NCI-H1092 (cell line): ENCODE data around the gene EYS.
"Not testable (repeated sequence)": the region's sequence is repeated elsewhere in the genome, so short reads cannot be mapped to it uniquely, and the experiment has no call there.

ENCODE experiments used
- DNase-seq: peaks from one replicate; lab custom pipeline; 2025; lab: John Stamatoyannopoulos, UW

The EYS gene

GRCh38 chr6:63816982-63817436, 1890.0 kb downstream of the EYS start:
- DNase-seq, result no peak

DNA sequence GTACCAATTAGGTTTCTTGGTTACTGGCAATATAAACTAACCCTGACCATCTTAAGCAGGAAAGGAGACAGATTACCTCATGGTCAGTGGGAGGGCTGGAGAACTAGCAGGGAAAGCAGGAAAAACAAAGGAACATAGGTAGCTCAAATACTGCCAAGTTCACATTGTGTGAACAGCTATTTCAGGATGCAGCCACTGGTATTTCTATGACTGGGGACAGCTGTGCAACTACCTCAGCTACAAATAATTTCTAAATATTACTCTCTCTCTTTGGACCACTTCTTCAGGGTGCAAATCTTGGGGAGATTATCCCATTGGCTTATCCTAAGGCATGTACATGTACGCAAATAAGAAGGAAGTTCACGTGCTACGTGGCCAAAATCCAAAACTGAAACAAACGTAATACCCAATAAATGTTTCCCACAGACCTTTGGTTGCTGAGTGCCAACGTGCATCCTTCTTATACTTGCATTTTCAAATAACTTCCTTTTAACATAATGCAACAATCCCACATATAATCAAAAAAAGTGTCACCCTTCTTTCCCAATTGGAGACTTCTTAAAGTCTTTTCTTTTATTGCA, 1890.5 kb downstream of the EYS start:
- no peak for DNase-seq

DNA sequence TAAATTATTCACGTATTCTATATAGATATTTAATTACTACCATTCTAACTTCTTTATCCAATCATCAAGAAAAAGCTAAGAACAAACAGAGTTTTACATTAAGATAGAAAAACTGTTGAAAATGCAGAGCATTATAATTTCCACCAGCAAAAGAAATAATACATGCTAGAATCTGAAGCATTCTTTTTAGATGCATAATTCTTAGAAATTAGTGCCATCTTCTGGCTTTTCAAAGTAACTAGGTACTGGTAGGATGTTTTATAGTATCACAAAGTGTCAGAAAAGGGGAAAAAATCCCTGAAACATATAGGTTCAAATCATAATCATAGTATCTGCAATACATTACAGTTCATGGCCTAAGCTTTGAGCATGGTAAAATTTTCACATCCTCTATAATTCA, 1892.6 kb downstream of the EYS start:
- no peak for DNase-seq

GRCh38 chr6:63813566-63814120, 1893.4 kb downstream of the EYS start:
- DNase-seq, result no peak

GRCh38 chr6:63808576-63808975, 1898.5 kb downstream of the EYS start:
- DNase-seq, result no peak

GRCh38 chr6:63807056-63807455, 1900.0 kb downstream of the EYS start:
- no peak for DNase-seq

- no peak for DNase-seq
Measured at GRCh38 chr6:63806573-63806913, 1900.5 kb downstream of the EYS start.

GRCh38 chr6:63805808-63806572, 1901.0 kb downstream of the EYS start:
- no peak for DNase-seq

DNA sequence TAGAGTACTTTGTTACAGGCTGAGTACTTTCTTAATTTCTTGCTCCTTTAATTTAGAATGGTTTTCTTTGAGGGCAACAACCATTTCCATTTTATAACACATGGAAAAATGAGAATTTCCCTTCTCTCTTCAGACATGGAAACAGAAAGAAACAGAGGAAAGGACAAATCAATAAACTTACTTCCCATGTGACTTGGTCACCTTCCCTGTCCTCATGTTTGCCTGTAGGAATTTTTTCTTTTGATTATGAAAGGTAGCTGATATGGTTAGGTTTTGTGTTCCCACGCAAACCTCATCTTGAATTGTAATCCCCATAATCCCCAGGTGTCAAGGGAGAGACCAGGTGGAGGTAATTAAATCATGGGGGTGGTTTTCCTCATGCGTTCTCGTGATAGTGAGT, 1901.7 kb downstream of the EYS start:
- DNase-seq, result no peak

DNA sequence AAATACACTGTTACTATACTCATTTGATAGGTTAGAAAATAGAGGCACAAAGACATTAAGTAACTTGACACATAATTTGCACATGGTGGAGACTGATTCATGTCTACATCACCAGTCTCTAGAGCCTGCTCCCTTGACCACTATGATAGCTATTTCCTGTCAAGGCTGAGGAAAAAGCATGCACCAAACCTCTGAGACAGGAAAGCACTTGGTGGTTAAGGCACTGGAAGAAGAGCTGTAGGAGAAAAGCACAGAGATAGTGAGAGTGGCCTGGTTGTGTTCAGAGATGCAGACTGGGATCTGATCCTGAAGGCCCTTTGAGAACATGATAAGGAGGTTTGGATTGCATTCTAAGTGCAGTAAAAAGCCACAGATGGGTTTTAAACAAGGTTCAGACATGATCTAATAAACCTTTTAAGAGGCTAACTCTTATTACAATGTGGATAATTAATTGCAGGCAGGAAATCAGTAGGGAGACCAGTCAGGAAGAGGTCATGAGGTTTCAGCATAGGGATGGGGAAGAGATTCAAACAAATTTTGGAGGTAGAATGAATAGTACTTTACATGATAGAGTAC, 1902.6 kb downstream of the EYS start:
- no peak for DNase-seq

GRCh38 chr6:63803371-63803770, 1903.7 kb downstream of the EYS start:
- DNase-seq, result no peak

- DNase-seq, result no peak
Measured at GRCh38 chr6:63802606-63803206, 1904.3 kb downstream of the EYS start.

- DNase-seq, result not testable (repeated sequence)
Measured at GRCh38 chr6:63800386-63800785, 1906.6 kb downstream of the EYS start.

DNA sequence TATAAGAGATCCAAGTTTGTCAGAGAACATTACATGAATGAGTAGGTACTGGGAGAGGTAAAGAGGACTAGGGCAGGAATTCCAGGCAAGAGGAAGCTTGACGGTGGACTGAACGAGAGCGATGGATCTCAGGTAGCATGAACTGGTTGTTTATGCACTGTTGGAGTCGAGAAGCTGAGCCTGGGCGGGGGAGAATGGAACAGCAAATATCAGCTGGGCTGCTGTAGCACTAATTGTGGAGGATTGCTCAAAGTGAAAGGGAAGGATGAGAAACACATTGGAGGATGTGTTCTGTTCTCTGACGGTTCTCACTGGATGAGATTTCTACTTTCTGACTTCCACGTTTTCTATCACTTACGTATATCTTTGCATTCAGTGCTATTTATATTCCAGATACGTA, 1907.2 kb downstream of the EYS start:
- no peak for DNase-seq

- DNase-seq, result no peak
Measured at GRCh38 chr6:63799313-63799712, 1907.7 kb downstream of the EYS start.

DNA sequence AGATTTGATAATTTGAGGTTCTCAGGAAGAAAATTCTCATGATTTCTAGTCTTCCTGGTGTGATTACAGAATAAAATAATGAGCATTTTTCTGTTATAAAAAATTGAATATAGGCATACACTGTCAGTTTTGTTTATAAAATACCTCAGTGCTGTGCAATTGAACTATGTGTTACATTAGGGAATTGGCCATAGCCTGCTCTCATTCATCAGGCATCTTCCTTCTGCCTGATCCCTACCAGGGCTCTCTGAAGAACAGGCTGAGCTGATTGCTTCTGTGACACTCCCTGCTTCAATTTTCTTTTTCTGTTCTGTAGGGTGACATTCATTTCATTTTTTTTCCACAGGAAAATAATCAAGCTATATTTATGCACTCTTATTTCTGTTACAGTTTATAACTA, 1908.6 kb downstream of the EYS start:
- DNase-seq, result no peak

- no peak for DNase-seq
Measured at GRCh38 chr6:63797721-63798120, 1909.3 kb downstream of the EYS start.

DNA sequence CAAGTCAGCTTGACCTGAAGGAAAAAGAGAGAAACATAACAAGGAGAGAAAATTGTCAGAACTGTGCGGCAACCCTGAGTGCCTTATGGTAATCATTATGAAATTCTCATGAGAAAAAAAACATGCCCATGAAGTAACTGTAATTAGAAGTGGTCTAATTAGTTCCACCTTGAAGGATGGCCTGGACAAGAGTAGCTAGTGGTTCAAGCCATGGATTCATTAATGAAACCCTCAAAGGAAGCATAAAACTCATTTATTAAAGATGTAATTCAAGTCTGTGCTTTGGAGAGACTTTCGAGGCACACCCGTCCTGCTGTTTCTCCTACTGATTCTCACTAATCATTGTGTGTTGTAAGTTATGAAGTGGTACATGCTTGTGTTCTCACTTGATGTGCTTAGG, 1911.2 kb downstream of the EYS start:
- no peak for DNase-seq

- DNase-seq, result no peak
Measured at GRCh38 chr6:63795006-63795405, 1912.0 kb downstream of the EYS start.

DNA sequence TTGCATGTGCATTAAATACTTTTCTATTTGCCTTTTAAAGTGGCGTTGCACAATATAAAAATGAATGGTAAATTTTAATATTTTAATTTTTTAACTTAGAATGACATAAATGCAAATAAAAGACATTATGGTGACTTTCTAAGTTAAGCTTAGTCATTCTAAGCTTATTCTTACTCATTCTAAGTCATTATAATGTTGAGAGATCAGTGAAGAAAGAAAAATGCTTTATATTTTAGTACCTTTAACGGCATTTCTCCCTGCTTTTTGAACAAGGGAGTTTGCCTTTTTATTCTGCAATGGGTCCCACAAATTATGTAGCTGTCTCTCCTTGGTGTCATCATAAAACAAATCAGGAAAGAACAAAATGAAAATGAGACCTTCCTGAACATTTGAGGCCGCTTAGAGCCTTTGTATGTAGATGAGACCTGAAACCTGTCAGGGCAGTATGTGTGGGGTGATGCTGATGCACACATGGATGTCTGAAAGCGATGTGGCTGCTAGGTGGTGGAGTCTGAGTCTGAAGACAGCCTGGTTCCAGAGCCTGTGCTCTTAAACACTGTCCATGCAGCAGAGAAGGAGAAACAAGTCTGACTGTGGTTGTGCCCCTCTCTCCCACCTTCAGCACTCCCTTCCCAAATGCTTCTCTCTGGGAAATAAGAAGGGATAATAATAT, 1913.4 kb downstream of the EYS start:
- DNase-seq, result no peak

DNA sequence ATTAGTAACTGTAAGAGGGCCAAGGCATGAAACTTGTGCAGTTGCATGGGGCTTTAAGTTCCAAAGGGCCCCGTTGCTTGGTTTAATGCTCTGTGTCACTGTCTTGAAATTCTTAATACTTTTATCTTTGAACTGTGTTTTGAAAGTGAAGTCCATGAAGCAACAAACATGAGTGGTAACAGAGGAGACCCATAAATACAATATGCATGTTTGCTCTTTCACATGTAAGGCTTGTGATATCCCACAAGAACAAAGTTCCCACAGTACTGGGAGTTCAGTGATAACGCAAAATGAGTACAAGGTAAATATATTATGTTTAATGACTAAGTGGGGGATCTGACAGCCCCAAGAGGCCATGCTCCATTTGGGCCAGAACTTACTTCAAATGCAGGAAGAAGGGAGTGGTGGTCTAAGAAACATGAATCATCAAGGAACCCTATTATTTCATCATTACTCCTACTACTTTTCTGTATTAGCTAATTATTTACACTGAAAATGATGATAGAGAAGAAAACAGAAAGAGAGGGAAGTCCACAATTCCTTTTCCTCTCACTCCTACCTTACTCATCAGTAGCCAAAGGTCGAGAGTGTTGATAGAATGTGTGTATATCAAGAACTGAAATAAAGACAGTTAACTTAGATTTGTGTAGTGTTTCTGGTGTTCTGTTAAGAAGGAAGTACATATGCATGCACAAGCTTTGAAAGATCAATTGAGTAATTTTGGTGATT, 1914.1 kb downstream of the EYS start:
- no peak for DNase-seq

- no peak for DNase-seq
Measured at GRCh38 chr6:63790334-63790733, 1916.7 kb downstream of the EYS start.
